ENCODE data around the gene TIMM44.

The TIMM44 gene

GRCh38 chr19:7943444-7944176 lies at the start of gene TIMM44:
TSS of gene TIMM44 (minus strand) at chr19:7943666. CDS start at chr19:7943651, 15 bp downstream.
- DNase-seq = peak; percentile 100

- DNase-seq = no peak
Measured at GRCh38 chr19:7992575-7992974, 49.1 kb upstream of the TIMM44 start.

- DNase-seq = no peak
Measured at GRCh38 chr19:7989071-7989575, 45.7 kb upstream of the TIMM44 start.

- no peak for DNase-seq
Measured at GRCh38 chr19:7988307-7988706, 44.8 kb upstream of the TIMM44 start.

GRCh38 chr19:7987114-7987768 lies 43.8 kb upstream of the TIMM44 start:
- DNase-seq = no peak

- peak; percentile 73 for DNase-seq
Measured at GRCh38 chr19:7986321-7987113, 43.1 kb upstream of the TIMM44 start.

- no peak for DNase-seq
Measured at GRCh38 chr19:7985481-7985911, 42.0 kb upstream of the TIMM44 start.

GRCh38 chr19:7983995-7984837 lies 40.8 kb upstream of the TIMM44 start:
- no peak for DNase-seq

GRCh38 chr19:7983286-7983950 lies 40.0 kb upstream of the TIMM44 start:
- DNase-seq = no peak

- DNase-seq = no peak
Measured at GRCh38 chr19:7982651-7983099, 39.2 kb upstream of the TIMM44 start.

GRCh38 chr19:7982103-7982502 lies 38.6 kb upstream of the TIMM44 start:
- no peak for DNase-seq

GRCh38 chr19:7981661-7982060 lies 38.2 kb upstream of the TIMM44 start:
- no peak for DNase-seq

- DNase-seq = no peak
Measured at GRCh38 chr19:7981199-7981598, 37.7 kb upstream of the TIMM44 start.

GRCh38 chr19:7980635-7981121 lies 37.2 kb upstream of the TIMM44 start:
- no peak for DNase-seq

GRCh38 chr19:7980168-7980567 lies 36.7 kb upstream of the TIMM44 start:
- DNase-seq = no peak

GRCh38 chr19:7979559-7979958 lies 36.1 kb upstream of the TIMM44 start:
- DNase-seq = no peak

GRCh38 chr19:7979011-7979410 lies 35.5 kb upstream of the TIMM44 start:
- DNase-seq = no peak

- DNase-seq = no peak
Measured at GRCh38 chr19:7978179-7978825, 34.8 kb upstream of the TIMM44 start.

GRCh38 chr19:7977723-7978040 lies 34.2 kb upstream of the TIMM44 start:
- no peak for DNase-seq

GRCh38 chr19:7977021-7977722 lies 33.7 kb upstream of the TIMM44 start:
- DNase-seq = no peak

- DNase-seq = no peak
Measured at GRCh38 chr19:7976461-7976860, 33.0 kb upstream of the TIMM44 start.
